ENCODE data around the gene AKAIN1.
A peak's percentile ranks its signal among the peaks of the same experiment; 100 is the strongest.

The AKAIN1 gene

DNA sequence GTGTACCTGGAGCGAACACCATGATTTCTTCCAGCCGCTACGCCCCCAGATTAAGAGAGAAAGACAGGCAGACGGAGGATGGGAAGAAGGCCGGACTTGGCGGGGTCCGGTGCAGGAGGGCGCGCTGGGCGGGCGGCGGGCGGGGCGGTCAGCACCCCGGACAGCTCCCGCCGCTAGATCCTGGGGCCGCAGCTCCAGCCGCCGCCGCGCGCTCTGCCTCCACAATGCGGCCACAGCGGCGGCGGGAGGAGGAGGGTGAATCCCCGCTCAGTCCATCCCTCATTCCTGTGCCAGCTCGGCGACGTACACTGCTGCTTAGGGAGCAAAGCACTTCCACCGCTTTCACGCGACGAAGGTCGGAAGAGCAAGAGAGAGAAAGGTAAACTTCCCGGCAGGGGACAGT is at the start of gene AKAIN1:
Gene AKAIN1 (minus strand): TSS at position 226 of the 403 bp plus-strand sequence. CDS start 204 bp downstream, at position 22.
- peak within 1 kb of the TSS; percentile 56 for H3K4me3 ChIP-seq (ENCODE audit: low read depth, low read length)

DNA sequence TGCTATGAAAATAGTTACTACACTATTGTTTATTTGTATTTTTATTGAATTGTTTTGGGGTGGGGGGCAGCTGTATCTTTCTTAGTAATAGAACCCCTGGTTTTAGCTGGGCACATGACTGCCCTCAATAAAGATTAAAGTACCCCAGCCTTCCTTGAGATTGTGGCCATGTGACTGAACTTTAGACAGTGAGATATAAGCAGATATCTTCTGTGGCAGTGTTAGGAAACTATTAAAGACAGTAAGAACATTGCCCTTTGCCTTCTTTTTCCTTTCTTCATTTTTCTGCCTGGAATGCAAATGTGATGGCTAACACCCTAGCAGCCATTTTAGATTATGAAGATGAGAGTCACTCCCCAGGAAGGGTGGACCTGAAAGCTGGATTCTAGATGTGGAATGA is 47.9 kb upstream of the AKAIN1 start:
- no peak overlapping the region for H3K4me3 ChIP-seq (ENCODE audit: low read depth, low read length)

DNA sequence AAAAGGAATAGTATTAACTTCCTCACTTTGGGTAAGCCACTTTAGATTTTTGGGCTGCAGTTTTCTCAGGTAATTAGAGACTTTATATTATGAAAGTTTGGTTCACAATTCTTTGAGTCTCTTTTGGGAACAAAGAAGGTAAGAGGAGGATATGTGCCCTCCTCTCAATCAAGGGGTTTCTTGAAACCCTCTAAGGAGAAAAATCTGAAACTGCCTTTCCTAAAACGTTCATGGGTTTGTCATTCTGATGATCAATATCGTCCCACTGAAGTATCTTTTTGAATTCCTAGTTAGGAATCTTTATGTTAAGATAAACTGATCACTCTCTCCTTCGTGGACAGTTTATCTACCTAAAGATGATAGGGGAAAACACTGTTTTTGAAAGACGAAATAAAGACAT is 42.4 kb upstream of the AKAIN1 start:
- no peak overlapping the region for H3K4me3 ChIP-seq (ENCODE audit: low read depth, low read length)

DNA sequence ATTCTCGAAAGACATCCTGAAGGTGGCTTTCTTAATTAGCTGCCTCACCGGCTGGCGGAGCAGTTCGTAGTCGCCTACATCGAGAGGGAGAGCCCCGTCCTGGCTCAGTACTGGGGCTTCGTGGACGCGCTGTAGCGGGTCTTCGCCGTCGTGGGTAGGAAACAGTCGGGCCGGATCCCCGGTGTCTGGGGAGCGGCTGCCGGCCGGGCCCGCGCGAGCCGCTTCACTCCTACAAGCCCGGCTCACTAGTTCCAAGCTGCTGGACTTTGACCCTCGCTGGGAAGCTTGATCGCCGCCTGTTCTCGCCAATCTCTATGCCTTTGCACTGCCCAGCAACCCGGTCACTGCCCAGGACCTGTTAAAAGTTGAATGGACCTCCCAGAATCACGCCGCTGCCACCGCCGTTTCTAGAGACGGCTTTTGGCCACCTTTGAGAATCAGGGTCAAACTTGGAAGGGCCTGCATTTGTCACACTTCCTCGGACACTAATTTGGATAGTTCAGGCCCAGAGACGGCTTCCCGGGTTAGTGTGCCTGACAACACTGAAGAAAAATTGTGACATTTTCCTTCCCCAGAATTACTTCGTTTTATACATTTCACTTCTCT is 41.4 kb upstream of the AKAIN1 start:
- peak overlapping the region; percentile 80 for H3K4me3 ChIP-seq (ENCODE audit: low read depth, low read length)

- peak overlapping the region; percentile 80 for H3K4me3 ChIP-seq (ENCODE audit: low read depth, low read length)
Measured at GRCh38 chr18:5237723-5238370, 40.8 kb upstream of the AKAIN1 start.

DNA sequence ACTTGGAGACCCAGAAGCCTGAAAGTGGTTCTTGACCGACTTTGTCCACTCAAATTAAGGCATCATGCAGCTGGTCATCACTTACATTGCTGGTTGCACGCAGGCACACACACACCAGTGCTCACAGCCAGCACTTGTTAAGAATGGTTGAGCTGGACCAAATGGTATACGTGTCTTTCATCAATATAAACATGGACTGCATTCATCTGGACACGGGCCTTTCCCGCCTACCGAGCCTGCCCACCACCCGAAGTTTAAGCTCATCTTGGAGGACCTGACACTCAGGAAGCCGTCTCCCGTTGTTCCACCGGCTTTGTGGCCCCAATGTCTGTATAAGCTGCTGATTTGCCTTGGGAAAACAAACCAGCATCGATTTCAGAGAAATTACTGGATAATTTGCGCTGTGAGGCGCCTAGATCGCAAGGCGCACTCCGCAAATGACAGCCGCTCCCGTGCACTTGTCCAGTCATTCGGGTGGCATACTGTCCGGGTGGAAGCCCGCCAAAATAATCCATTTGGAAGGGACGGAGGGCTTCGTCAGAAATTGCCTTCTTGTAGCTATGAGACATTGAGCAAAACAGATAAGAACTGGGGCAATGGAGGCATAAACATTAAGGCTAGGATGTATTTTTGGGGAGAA is 40.1 kb upstream of the AKAIN1 start:
- peak overlapping the region; percentile 80 for H3K4me3 ChIP-seq (ENCODE audit: low read depth, low read length)

GRCh38 chr18:5214583-5215351 is 17.7 kb upstream of the AKAIN1 start:
- no peak overlapping the region for H3K4me3 ChIP-seq (ENCODE audit: low read depth, low read length)

DNA sequence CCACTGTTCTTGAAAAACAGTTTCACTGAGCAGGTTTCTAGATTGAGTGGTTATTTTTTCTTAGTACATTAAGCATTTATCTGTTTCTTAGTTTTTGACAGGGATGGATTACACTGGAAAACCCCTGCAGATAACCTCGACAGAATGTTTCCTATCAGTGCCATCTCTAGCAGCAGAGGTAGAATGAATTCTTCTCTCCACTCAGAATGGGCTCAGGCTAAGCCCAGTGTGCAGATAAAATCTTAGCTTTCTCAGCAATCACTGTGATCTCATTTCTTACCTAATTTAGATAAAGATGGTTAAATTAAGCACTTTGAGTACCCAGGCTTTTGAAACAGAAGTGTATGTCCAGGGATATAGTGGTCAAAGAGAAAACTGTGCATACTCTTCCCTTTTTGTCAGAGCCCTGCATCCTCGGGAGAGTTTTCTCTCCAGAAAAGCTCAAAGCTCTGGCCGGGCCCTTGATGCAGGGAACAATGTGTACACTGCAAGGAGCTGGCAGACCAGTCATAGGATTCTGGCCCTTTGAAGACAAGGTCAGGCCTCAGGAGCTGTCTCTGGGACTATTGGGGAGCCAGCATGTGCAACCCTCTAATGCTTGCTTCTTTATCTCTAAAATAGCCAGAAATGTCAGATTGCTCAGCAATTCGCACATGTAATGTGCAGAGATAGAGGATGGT is 10.6 kb upstream of the AKAIN1 start:
- no peak overlapping the region for H3K4me3 ChIP-seq (ENCODE audit: low read depth, low read length)

DNA sequence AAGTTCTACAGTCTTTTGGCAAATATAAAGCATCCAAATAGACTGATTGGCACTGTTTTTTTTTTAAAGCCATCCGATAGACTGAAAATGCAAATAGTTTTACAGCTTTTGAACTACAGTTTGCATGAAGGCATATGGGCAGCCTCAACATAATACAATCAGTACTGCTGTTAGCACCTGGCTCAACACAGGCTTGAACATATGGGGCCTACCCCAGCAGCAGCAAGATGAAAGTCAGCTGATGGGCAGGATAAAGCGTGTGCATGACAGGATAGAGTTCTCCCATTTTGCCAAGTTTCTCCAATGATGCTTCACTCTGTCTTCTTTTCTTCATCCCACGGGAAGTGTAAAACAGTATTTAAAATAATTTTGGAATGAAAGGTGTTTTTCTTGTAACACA is 1.3 kb upstream of the AKAIN1 start:
- no peak overlapping the region for H3K4me3 ChIP-seq (ENCODE audit: low read depth, low read length)

DNA sequence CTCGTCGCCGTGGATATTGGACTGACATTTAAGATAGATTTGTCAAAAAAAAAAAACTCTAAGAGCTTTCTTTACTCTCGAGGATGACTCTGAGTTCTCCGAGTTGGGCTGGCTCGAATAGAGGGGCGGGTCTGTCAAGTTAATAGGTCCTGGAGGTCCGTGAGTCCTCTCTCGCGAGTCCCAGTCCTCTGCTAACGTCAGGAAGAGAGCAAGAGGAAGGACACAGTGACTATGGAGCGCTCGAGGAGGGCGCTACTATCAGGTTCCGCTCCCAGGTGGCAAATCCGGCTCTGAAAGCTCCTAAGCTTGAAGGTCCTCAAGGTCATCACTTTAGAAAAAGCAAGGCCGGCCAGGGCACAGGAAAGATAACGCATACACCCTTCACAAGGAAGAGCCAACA is 404 bp upstream of the AKAIN1 start:
- peak overlapping the region; percentile 14 for H3K4me3 ChIP-seq (ENCODE audit: low read depth, low read length)

GRCh38 chr18:5196253-5197031 is 615 bp downstream of the AKAIN1 start:
- peak overlapping the region; percentile 56 for H3K4me3 ChIP-seq (ENCODE audit: low read depth, low read length)

GRCh38 chr18:5195656-5196055 is 1.4 kb downstream of the AKAIN1 start:
- H3K4me3 ChIP-seq (ENCODE audit: low read depth, low read length): peak overlapping the region; percentile 56

DNA sequence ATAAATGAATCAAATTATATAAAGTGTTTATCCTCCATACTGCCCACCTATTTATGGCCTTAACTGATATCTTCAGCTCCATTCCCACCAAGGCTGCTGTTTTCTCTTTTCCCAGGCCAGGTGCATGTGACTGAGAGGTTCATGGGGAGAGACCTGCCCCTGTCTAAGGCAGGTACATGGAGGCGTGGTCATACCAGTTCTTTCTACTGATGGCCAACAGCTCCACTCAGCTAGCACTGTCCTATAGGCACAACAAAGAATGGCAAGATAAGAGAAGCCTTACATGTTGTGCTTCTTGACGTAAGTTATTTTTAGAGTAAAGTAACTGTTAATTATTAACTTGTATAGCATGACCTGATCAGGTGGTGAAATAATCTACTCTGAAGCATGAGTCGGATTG is 16.8 kb downstream of the AKAIN1 start:
- H3K4me3 ChIP-seq (ENCODE audit: low read depth, low read length): no peak overlapping the region

- no peak overlapping the region for H3K4me3 ChIP-seq (ENCODE audit: low read depth, low read length)
Measured at GRCh38 chr18:5178519-5178918, 18.5 kb downstream of the AKAIN1 start.

GRCh38 chr18:5175378-5175777 is 21.7 kb downstream of the AKAIN1 start:
- no peak overlapping the region for H3K4me3 ChIP-seq (ENCODE audit: low read depth, low read length)

DNA sequence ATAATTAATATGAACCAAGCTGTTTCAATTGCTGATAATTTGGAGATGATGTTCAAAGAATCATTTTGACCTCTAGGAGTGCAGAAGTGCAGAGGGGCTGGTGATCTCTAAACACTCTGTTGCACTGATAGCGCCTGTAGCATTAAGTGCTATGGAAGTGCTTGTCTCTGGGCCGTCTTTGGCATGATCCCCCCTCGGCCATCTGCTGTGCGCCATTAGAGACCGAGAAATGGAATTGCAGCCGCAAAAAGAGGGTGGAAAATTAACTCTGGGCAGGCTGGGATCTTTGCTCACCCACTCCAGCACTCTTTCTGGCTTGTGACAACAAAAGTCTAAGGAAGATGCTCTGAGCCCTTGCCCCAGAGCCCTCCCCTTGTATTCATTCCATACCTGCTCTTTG is 23.4 kb downstream of the AKAIN1 start:
- no peak overlapping the region for H3K4me3 ChIP-seq (ENCODE audit: low read depth, low read length)

- H3K4me3 ChIP-seq (ENCODE audit: low read depth, low read length): no peak overlapping the region
Measured at GRCh38 chr18:5173236-5173635, 23.8 kb downstream of the AKAIN1 start.

- H3K4me3 ChIP-seq (ENCODE audit: low read depth, low read length): no peak overlapping the region
Measured at GRCh38 chr18:5167831-5168230, 29.2 kb downstream of the AKAIN1 start.

DNA sequence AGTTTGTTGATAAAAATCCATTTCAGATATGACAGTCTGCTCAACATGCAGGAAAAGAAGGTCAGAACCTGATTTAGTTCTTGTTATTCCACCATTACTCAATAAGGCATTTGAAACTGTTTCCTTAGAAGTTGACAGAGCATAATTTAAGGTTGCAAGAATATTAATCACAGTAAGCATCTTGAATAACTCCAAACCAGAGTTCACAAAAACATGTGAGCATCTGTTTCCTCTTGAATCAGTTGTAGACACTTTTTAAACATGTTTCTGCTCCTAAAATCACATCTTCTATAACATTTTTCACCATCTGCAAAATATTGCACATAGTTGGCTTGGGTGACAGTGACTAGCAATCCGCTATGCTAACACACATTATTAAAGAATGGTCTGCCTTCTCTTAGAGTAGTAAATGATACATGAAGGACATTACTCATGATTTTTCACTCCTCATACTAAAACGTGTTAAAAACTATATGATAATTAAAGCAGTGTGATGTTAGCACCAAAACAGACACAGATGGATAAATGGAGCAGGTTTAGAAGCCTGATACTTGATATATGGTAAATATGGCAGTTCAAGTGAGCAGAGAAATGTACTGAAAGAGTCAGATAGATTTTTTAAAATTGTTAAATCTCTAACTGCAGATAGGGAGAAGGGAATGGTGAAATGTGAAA is 30.3 kb downstream of the AKAIN1 start:
- no peak overlapping the region for H3K4me3 ChIP-seq (ENCODE audit: low read depth, low read length)

GRCh38 chr18:5164903-5165302 is 32.2 kb downstream of the AKAIN1 start:
- H3K4me3 ChIP-seq (ENCODE audit: low read depth, low read length): no peak overlapping the region

Data from iPS-11a (cell line).